ENCODE data around the gene SMAD7.

The SMAD7 gene

DNA sequence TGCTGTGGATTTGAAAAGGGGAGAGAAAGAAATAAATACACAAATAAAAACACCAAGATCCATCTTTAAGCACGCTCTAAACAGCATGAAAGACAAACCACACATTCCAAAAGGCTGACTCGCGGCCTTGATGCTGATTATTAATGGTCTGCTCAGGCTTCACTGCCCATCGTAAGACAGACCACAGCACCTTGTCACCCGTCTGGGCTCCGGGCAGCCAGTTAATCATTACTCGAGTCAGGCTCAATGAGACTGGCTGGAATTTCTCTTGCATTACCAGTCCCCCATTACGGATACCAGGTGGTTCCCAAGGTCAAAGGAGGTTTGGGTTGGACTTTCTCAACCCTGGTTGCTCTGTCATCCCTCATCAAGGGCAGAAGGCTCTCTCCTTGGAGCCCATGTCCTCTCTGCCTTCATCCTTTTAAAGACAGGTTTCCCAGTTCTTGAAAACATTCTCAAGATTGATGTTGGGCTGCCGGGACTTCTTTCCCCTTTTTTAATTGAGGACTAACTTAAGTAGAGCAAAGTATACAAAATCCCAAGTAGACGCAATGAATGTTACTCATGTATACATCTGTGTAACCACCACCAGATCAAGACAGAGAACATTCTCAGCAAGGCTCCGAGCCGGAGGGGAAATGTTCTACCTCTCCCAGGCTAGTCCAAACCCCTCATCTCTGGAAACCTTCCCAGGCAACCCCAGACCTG lies 8.1 kb downstream of the SMAD7 start:
- H3K9me3 ChIP-seq (ENCODE audit: low read length) = no peaks in the 10 kb centered on the region
- peaks cover 49% of the 10 kb centered on the region for H3K4me1 ChIP-seq (ENCODE audit: insufficient read depth, low read length)
- H3K4me3 ChIP-seq (ENCODE audit: low read length) = no peak overlapping the region
- no peak overlapping the region for H2AFZ ChIP-seq (ENCODE audit: low read depth, low read length)
- peaks cover 5% of the 10 kb centered on the region for H3K36me3 ChIP-seq (ENCODE audit: insufficient read depth, low read length)
- H3K27me3 ChIP-seq (ENCODE audit: insufficient read depth, low read length) = no peaks in the 10 kb centered on the region

DNA sequence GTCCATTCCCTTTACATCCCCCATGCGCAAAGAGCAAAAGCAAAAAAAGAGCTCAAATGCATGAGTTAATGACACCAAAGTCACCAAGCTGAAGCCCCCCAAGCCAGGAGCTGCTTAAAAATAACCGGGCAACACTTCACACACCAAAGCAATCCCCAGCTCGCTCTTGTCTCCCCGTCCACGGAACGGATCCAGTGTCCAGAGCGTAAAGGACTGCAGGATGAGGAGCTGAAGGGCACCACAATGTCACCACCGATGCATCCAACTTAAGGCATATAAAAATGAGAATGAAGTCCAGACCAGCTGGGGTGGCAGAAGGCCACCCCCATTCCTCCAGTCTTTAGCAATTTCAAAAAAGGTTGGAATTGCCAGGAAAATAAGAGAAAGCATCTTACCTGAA lies 8.7 kb downstream of the SMAD7 start:
- no peaks in the 10 kb centered on the region for H3K9me3 ChIP-seq (ENCODE audit: low read length)
- peaks cover 5% of the 10 kb centered on the region for H3K36me3 ChIP-seq (ENCODE audit: insufficient read depth, low read length)
- H2AFZ ChIP-seq (ENCODE audit: low read depth, low read length) = no peak overlapping the region
- no peak overlapping the region for H3K4me3 ChIP-seq (ENCODE audit: low read length)
- H3K4me1 ChIP-seq (ENCODE audit: insufficient read depth, low read length) = peaks cover 47% of the 10 kb centered on the region
- no peaks in the 10 kb centered on the region for H3K27me3 ChIP-seq (ENCODE audit: insufficient read depth, low read length)

DNA sequence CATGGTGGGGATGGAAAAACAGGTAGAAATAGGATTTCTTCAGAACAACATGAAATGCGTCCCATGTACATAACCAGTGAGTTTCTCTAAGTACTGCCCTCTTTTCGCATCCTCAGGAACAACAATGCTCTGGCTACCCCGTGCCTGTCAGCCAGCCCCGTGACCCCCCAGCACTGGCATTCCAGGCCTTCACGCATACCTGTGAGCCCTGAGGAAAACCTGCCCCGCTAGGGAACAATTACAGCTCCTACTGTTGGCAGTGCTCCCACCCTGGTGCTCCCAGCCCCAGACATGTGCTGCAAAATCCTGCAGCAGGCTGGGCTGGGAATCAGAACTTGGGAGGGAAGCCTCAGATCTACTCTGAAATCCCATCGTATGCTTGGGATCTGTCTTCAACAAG lies 9.1 kb downstream of the SMAD7 start:
- H3K4me1 ChIP-seq (ENCODE audit: insufficient read depth, low read length) = peaks cover 43% of the 10 kb centered on the region
- H3K36me3 ChIP-seq (ENCODE audit: insufficient read depth, low read length) = peaks cover 5% of the 10 kb centered on the region
- no peaks in the 10 kb centered on the region for H3K27me3 ChIP-seq (ENCODE audit: insufficient read depth, low read length)
- no peak overlapping the region for H2AFZ ChIP-seq (ENCODE audit: low read depth, low read length)
- no peak overlapping the region for H3K4me3 ChIP-seq (ENCODE audit: low read length)
- H3K9me3 ChIP-seq (ENCODE audit: low read length) = no peaks in the 10 kb centered on the region

DNA sequence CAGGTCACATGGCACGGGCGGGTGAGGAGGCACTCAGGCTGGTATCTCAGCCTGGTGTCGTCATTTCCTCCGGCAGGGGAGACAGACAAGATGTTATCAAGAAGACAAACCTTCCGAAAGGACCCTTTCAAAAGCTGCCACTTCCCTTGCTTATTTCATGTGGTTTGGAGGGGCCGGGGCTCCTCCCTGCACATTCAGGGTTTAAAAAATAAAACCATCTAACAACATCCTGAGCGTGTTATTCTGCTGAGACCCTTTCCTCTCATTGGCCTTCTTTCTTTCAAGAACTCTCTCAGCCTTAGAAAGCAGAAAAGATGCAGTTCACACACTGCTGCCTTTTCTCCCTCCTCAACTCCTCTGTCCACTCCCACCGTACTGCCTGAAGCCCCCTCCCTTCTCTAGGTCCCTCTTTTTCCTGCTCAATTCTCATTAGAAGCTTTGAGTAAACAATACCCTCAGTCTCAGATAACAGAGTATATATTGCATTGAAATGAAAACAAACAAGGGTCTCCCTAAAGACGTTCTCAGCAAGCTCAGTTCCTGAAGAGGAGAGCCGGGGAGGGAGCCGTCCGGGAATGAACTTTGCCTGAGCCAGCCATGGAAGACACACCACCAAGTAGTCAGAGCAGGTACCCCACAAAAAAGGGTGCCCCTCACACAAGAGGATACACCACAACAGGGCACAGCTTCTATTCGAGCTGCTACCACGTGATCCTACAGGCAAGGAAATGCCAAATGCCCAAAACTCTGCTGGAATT lies 9.7 kb downstream of the SMAD7 start:
- Histone ChIP-seq H3K9me3 (ENCODE audit: low read length) (no peaks in the 10 kb centered on the region), H3K4me3 (ENCODE audit: low read length) (no peak overlapping the region), H2AFZ (ENCODE audit: low read depth, low read length) (no peak overlapping the region), H3K36me3 (ENCODE audit: insufficient read depth, low read length) (peaks cover 5% of the 10 kb centered on the region), H3K27me3 (ENCODE audit: insufficient read depth, low read length) (no peaks in the 10 kb centered on the region), H3K4me1 (ENCODE audit: insufficient read depth, low read length) (peaks cover 37% of the 10 kb centered on the region)

DNA sequence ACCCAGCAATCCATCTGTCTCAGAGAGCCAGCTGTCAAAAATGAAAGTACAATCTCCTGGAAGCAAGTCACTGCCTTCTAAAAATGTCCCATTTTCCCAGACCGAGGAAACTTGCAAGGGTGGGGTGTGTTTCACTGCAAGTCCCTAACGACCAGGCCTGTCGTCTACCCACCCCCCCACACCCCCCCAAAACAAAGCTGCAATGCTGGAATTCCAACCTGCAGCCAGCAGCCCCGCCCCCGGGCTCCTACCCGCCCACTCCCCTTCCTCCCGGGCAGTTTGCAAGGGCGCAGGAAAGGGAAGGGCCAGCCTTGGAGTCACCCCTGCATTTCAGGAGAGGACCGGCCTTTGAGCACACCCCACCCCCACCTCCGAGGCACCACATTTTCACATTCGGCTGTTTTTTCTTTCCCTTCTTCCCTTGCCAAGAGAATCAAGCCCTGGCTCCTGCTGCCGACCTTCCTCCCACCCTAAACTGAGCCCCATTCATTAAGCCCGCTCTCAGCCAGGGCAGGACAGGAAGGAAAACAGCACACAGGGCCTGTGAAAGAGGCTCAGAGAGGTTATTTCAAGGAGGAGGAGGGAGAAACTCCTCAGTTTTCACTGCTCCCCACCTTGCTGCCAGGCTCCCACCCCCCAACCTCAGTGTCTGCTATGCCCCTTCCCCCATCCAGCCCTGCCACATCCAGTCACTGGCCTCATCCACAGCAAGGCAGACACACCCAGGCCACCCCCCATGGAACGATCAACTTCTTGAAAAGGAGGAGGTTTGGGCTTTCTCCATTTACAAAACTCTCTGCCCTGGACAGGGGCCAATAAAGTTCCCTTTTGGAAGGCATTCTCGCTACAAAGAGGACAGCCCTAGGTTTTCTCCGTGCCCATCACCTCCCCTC lies 11.3 kb downstream of the SMAD7 start:
- H2AFZ ChIP-seq (ENCODE audit: low read depth, low read length) = no peak overlapping the region
- H3K36me3 ChIP-seq (ENCODE audit: insufficient read depth, low read length) = peaks cover 5% of the 10 kb centered on the region
- no peaks in the 10 kb centered on the region for H3K27me3 ChIP-seq (ENCODE audit: insufficient read depth, low read length)
- no peak overlapping the region for H3K4me3 ChIP-seq (ENCODE audit: low read length)
- no peaks in the 10 kb centered on the region for H3K9me3 ChIP-seq (ENCODE audit: low read length)
- peaks cover 32% of the 10 kb centered on the region for H3K4me1 ChIP-seq (ENCODE audit: insufficient read depth, low read length)

DNA sequence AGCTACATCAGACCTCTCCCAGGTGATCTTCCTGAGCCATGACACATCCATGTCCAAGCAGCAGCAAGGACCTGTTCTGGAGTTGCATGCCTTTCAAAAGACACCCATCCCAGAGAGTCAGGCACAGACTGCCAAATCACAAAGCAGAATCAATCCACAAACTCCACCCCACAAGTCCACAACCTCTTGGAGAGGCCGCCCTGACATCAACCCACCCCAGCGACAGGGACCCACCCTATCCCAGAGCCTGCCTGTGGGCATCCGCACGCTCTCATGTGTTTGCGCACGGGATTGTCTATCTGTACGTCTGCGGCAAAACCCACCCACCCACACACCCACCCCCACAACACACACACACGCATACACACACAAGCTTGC lies 11.9 kb downstream of the SMAD7 start:
- Histone ChIP-seq H3K27me3 (ENCODE audit: insufficient read depth, low read length) (no peaks in the 10 kb centered on the region), H3K4me3 (ENCODE audit: low read length) (no peak overlapping the region), H3K9me3 (ENCODE audit: low read length) (no peaks in the 10 kb centered on the region), H2AFZ (ENCODE audit: low read depth, low read length) (no peak overlapping the region), H3K4me1 (ENCODE audit: insufficient read depth, low read length) (peaks cover 32% of the 10 kb centered on the region), H3K36me3 (ENCODE audit: insufficient read depth, low read length) (peaks cover 5% of the 10 kb centered on the region)

DNA sequence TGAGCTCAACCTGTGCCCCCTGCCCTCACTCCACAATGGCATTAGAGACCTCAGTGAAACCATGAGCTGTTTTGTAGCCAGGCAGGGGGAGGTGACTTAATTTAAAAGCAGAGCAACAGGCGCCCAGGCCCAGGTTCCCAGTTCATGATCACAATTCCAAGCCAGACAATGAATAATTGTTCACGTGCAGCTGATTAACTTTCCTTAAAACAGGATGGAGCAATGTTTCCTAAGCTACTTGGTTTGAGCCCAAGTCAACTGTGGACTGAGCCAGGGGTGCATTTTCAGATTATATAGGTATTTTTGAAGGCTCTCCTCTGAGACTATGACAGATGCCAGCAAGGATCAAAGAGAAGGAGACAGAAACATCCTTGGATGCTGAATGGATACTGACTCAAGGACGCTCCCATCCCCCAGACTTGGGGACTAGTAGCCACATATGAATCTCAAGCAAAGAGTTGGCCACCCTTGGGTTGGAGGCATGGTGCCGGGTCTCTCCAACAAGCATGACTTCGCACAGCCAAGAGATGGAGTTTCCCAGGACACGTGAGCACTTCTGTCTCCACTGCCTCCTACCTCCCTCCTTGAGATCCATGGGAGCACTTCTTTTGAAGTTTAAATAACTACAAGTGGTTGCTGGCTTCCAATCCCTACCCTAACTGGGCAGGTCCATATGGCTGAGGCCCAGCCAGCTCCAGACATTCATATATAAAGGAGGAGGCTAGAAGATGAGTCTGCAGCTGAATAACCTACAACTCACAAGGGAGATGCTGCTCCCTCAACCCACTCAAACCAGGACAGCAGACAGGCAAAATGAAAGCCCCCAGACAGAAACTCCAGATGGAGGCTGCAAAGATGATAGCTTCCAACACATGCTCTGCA lies 12.7 kb downstream of the SMAD7 start:
- H3K4me1 ChIP-seq (ENCODE audit: insufficient read depth, low read length) = peaks cover 32% of the 10 kb centered on the region
- H3K27me3 ChIP-seq (ENCODE audit: insufficient read depth, low read length) = no peaks in the 10 kb centered on the region
- H2AFZ ChIP-seq (ENCODE audit: low read depth, low read length) = no peak overlapping the region
- no peak overlapping the region for H3K4me3 ChIP-seq (ENCODE audit: low read length)
- H3K36me3 ChIP-seq (ENCODE audit: insufficient read depth, low read length) = peaks cover 5% of the 10 kb centered on the region
- H3K9me3 ChIP-seq (ENCODE audit: low read length) = peaks cover 2% of the 10 kb centered on the region

DNA sequence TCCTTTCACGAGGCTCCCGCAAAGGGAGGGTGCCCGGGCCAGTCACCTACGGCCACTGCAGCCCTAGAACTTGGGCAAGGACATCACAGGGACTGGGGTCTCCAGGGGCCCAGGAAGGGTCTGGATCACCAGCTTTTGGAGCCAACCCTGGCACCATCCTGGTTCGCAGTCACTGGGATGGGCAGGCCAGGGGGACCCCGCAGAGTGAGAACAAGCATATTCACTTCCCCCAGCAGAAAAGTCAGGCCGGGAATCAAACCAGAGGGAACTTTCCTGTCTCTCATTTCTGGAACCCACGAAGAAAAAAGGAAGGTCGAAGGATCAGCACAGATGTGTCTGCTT lies 15.4 kb downstream of the SMAD7 start:
- Histone ChIP-seq H3K27me3 (ENCODE audit: insufficient read depth, low read length) (no peaks in the 10 kb centered on the region), H2AFZ (ENCODE audit: low read depth, low read length) (no peak overlapping the region), H3K36me3 (ENCODE audit: insufficient read depth, low read length) (no peaks in the 10 kb centered on the region), H3K4me1 (ENCODE audit: insufficient read depth, low read length) (peaks cover 30% of the 10 kb centered on the region), H3K4me3 (ENCODE audit: low read length) (no peak overlapping the region), H3K9me3 (ENCODE audit: low read length) (peaks cover 2% of the 10 kb centered on the region)

DNA sequence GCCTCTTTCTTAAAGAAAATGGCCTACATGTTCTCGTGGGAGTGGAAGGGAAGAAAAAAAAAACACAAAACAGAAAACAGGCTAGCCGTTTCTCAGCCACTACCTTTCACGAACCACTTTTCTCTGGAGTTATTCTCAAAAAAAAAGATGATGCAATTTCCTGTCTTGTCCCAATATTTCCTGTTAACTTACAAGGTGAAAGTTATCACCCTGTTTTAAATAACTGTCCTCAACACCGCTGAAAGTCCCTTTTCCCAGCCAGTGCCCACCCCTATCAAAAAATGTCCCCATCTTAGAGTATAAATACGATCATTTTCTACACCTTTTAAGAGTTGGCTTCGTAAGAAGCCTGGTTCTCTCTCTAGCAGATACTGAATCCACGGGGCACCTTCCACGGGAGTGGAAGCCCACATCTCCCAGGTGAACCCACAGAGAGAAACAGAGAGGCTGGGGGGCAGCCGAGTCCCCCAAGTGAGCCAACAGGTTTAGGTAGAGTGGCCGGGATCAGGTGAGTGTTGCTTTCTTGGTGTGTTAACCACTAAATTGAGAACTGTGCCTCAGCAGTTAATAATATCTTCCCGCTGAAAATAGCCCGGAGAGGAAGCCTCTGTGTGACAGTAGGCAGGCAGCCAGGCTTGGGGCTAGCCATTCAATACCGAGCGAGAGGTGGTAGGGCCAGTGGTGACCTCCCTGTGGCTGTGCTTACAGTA lies 15.9 kb downstream of the SMAD7 start:
- Histone ChIP-seq H3K27me3 (ENCODE audit: insufficient read depth, low read length) (no peaks in the 10 kb centered on the region), H3K4me1 (ENCODE audit: insufficient read depth, low read length) (peaks cover 31% of the 10 kb centered on the region), H2AFZ (ENCODE audit: low read depth, low read length) (no peak overlapping the region), H3K9me3 (ENCODE audit: low read length) (peaks cover 2% of the 10 kb centered on the region), H3K4me3 (ENCODE audit: low read length) (no peak overlapping the region), H3K36me3 (ENCODE audit: insufficient read depth, low read length) (no peaks in the 10 kb centered on the region)

DNA sequence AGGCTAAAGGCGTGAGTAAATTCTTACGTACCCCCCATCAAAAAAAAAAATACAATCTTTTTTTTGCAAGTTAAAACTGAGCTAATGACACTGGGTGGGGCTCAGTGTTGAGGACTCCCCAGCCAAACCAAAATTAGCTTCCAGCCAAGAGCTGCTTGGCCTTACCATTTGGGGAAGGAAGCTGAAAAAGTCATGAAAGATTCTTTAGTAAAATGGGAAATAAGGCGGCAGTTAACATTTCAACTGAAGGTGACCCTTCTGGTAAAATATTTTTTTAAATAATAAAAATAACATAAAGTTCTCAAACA lies 16.4 kb downstream of the SMAD7 start:
- no peak overlapping the region for H3K4me3 ChIP-seq (ENCODE audit: low read length)

DNA sequence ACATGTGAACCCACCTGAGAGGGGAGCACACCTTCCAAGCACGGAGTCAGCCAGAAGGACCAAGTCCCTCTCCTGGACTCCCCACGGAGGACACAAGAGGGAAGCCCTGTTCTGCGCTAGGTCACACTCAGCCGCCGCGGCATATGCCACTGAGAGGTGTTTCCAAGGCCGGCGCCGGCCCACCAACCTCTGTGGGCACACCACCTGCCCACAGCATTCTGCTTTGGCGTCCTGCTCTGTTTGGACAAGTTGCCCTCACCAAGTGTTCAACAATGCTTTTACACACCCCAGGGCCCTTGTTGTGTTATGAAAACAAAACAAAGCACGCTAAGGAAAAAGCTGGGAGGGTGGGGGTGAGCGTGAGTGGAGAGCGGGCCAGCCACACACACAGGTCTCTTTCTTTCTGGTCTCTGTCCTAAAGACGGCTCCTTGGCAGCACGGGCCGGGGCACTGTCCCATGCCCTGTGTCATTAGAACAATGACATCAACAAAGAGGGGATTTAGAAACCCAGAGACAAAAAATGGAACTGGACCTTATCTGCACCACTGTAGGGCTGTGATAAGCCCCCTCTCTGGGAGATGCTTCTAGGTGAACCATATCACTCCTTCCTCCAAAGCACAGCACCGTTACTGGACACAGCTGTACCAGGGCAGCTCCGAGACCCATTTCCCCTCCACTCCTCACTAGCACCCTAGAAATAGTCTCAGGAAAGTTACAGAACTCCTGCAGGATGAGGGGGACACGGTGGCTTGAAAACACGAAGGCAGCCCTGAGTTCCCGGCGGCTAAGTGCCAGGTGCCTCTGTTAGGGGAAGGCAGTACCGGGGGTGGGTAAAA lies 17.0 kb downstream of the SMAD7 start:
- H3K4me1 ChIP-seq (ENCODE audit: insufficient read depth, low read length) = peaks cover 31% of the 10 kb centered on the region
- no peak overlapping the region for H2AFZ ChIP-seq (ENCODE audit: low read depth, low read length)
- no peak overlapping the region for H3K4me3 ChIP-seq (ENCODE audit: low read length)
- no peaks in the 10 kb centered on the region for H3K27me3 ChIP-seq (ENCODE audit: insufficient read depth, low read length)
- no peaks in the 10 kb centered on the region for H3K36me3 ChIP-seq (ENCODE audit: insufficient read depth, low read length)
- H3K9me3 ChIP-seq (ENCODE audit: low read length) = peaks cover 2% of the 10 kb centered on the region

More for the DNA sequence above, 16.4 kb downstream of the SMAD7 start:
- H2AFZ ChIP-seq (ENCODE audit: low read depth, low read length) = no peak overlapping the region
- peaks cover 31% of the 10 kb centered on the region for H3K4me1 ChIP-seq (ENCODE audit: insufficient read depth, low read length)
- H3K27me3 ChIP-seq (ENCODE audit: insufficient read depth, low read length) = no peaks in the 10 kb centered on the region
- peaks cover 2% of the 10 kb centered on the region for H3K9me3 ChIP-seq (ENCODE audit: low read length)
- H3K36me3 ChIP-seq (ENCODE audit: insufficient read depth, low read length) = no peaks in the 10 kb centered on the region

All from neuron (in vitro differentiated cells).